ENCODE measurements around the gene BACE1.

BACE1 gene

GRCh38 chr11:117309310-117309709, 6.7 kb downstream of the BACE1 start:
- POLR2A ChIA-PET: no interaction called here

GRCh38 chr11:117305145-117305544, 10.9 kb downstream of the BACE1 start:
- ChIA-PET CTCF (no interaction called here), POLR2A (no interaction called here)
- TF ChIP-seq CTCF (IDR thresholded peaks at IDR 0.05; ENCODE audit: control extremely low read depth, extremely low read depth, low read depth, missing control alignments): no peak
- no peak for DNase-seq (ENCODE audit: extremely low spot score)

More at GRCh38 chr11:117309310-117309709, 6.7 kb downstream of the BACE1 start:
- no peak for TF ChIP-seq CTCF (IDR thresholded peaks at IDR 0.05; ENCODE audit: control extremely low read depth, extremely low read depth, low read depth, missing control alignments)
- CTCF ChIA-PET: no interaction called here
- no peak for DNase-seq (ENCODE audit: extremely low spot score)

- ChIA-PET CTCF (interaction anchor here (2.5 kb wide), 1 partner anchor 11 kb away, joined by 8 read pairs; the partner anchor contains the start of gene BACE1), POLR2A (no interaction called here)
- TF ChIP-seq CTCF (IDR thresholded peaks at IDR 0.05; ENCODE audit: control extremely low read depth, extremely low read depth, low read depth, missing control alignments): no peak
- DNase-seq (ENCODE audit: extremely low spot score): no peak
Measured at GRCh38 chr11:117303646-117304315, 12.3 kb downstream of the BACE1 start.

GRCh38 chr11:117303101-117303500, 13.0 kb downstream of the BACE1 start:
- CTCF ChIA-PET: interaction anchor here (1.8 to 2.5 kb wide), 2 partner anchors 12 kb away, joined by 5 to 8 read pairs; partner anchors contain the start of genes BACE1 and BACE1-AS
- TF ChIP-seq CTCF (IDR thresholded peaks at IDR 0.05; ENCODE audit: control extremely low read depth, extremely low read depth, low read depth, missing control alignments): no peak
- POLR2A ChIA-PET: no interaction called here
- no peak for DNase-seq (ENCODE audit: extremely low spot score)

- CTCF ChIA-PET: interaction anchor here (1.8 to 2.5 kb wide), 2 partner anchors 11 to 13 kb away, joined by 5 to 8 read pairs; partner anchors contain the start of genes BACE1 and BACE1-AS
- no peak for TF ChIP-seq CTCF (IDR thresholded peaks at IDR 0.05; ENCODE audit: control extremely low read depth, extremely low read depth, low read depth, missing control alignments)
- no peak for DNase-seq (ENCODE audit: extremely low spot score)
- POLR2A ChIA-PET: no interaction called here
Measured at GRCh38 chr11:117302228-117302627, 13.8 kb downstream of the BACE1 start.

- ChIA-PET POLR2A (no interaction called here), CTCF (interaction anchor here (1.3 kb wide), 1 partner anchor 10 kb away, joined by 4 read pairs; no protein-coding TSS in a partner anchor)
- TF ChIP-seq CTCF (IDR thresholded peaks at IDR 0.05; ENCODE audit: control extremely low read depth, extremely low read depth, low read depth, missing control alignments): no peak
- DNase-seq (ENCODE audit: extremely low spot score): no peak
Measured at GRCh38 chr11:117300773-117301172, 15.3 kb downstream of the BACE1 start.

All from GM10248 (cell line).